ENCODE data around the gene FOXE3. TPM values are rescaled to one million over a fixed set of nuclear protein-coding genes. Genes with fewer than 3 reads are reported as not detected.

FOXE3 gene
- total and polyA plus RNA-seq, 2 of the 8 experiments (the other 6 are each of a cell fraction or from before 2014, with no cell fraction given) = 0.18 TPM; not detected in 1

GRCh38 chr1:47406966-47407365 lies 9.1 kb upstream of the FOXE3 start:
- ChIA-PET CTCF (ENCODE audit: partially characterized antibody) (interaction anchor here (1.0 to 3.8 kb wide), 6 partner anchors 10 to 319 kb away, joined by 3 to 41 read pairs (median 4); no protein-coding TSS in a partner anchor), POLR2A (ENCODE audit: partially characterized antibody) (no interaction called here)
- Histone ChIP-seq H3K56ac (replicated peaks; ENCODE audit: insufficient read length, low read depth, low read length) (no peak overlapping the region), H3K23ac (ENCODE audit: insufficient read length) (no peak overlapping the region), H3K36me3 (ENCODE audit: control insufficient read depth in 2 of 4, insufficient read depth in 4 of 4, low read length in 3 of 4) (no peaks in the 10 kb centered on the region), H2AFZ (ENCODE audit: low read length) (no peak overlapping the region), H4K91ac (replicated peaks; ENCODE audit: insufficient read length, low read length) (no peak overlapping the region), H2AK5ac (ENCODE audit: low read depth, low read length) (no peak overlapping the region), H3K27me3 (replicated peaks in 1 of 4; ENCODE audit: control insufficient read depth in 3 of 4, extremely low read depth in 1 of 4, insufficient read depth in 3 of 4, low read length in 3 of 4) (peaks cover 0 to 8% (median 1%) of the 10 kb centered on the region in 4 experiments; a peak in 4 of 7 replicates), H3K18ac (ENCODE audit: extremely low read depth, low read length) (no peak overlapping the region), H3K27ac (ENCODE audit: low read depth, low read length) (no peak overlapping the region), H3K4me1 (replicated peaks in 1 of 4; ENCODE audit: control insufficient read depth in 3 of 4, insufficient read depth in 4 of 4, low read length in 3 of 4) (no peaks in the 10 kb centered on the region; a peak in 1 of 7 replicates), H3K79me2 (ENCODE audit: control insufficient read depth in 1 of 2, insufficient read depth in 2 of 2, low read length in 2 of 2) (no peaks in the 10 kb centered on the region), H3K79me1 (ENCODE audit: low read depth, low read length) (no peaks in the 10 kb centered on the region), H2BK20ac (ENCODE audit: low read length) (no peak overlapping the region), H3K14ac (ENCODE audit: insufficient read length) (no peak overlapping the region), H4K8ac (ENCODE audit: extremely low read depth, insufficient read depth, low read length) (no peak overlapping the region), H3K4ac (replicated peaks; ENCODE audit: insufficient read length, low read depth, low read length) (no peak overlapping the region), H2BK120ac (replicated peaks; ENCODE audit: low read depth, low read length) (no peak overlapping the region), H2BK12ac (ENCODE audit: low read depth, low read length) (no peak overlapping the region), H3K23me2 (ENCODE audit: low read depth, low read length) (no peaks in the 10 kb centered on the region), H4K5ac (ENCODE audit: insufficient read length, low read depth, low read length) (no peak overlapping the region), H4K20me1 (replicated peaks in 1 of 2; ENCODE audit: control insufficient read depth in 1 of 2, insufficient read depth in 2 of 2, low read length in 2 of 2) (no peaks in the 10 kb centered on the region), H3K4me3 (ENCODE audit: extremely low read depth in 1 of 4, insufficient read depth in 2 of 4, low read depth in 3 of 4, low read length in 4 of 4) (no peak overlapping the region), H3K9me3 (ENCODE audit: insufficient read depth in 2 of 2, low read depth in 1 of 2, low read length in 1 of 2) (no peaks in the 10 kb centered on the region), H3K9ac (replicated peaks in 1 of 4; ENCODE audit: extremely low read depth in 1 of 4, low read depth in 3 of 4, low read length in 3 of 4) (no peak overlapping the region), H2BK15ac (ENCODE audit: low read length) (no peak overlapping the region), H2BK5ac (ENCODE audit: low read depth, low read length) (no peak overlapping the region), H3K4me2 (ENCODE audit: insufficient read depth in 1 of 2, low read depth in 2 of 2, low read length in 2 of 2) (no peak overlapping the region)
- WGBS, 2 experiments (ENCODE audit: extremely low coverage in 1 of 2, insufficient coverage in 1 of 2, insufficient read length in 1 of 2, insufficient replicate concordance in 2 of 2, low coverage in 1 of 2, low lambda C conversion rate in 2 of 2, missing lambda C conversion rate in 1 of 2) = 93% methylated on average over 5 of the region's 5 CpGs; no CpG with 5 or more reads in 1 of the 2 experiments
- FAIRE-seq (no peak), DNase-seq (ENCODE audit: low read depth in 1 of 2, low spot score in 2 of 2) (no peak)
- TF ChIP-seq EP300 (IDR thresholded peaks at IDR 0.05; ENCODE audit: borderline replicate concordance in 1 of 2, low read depth in 2 of 2, low read length in 2 of 2) = no peak
- no peak for TF ChIP-seq TAF1 (IDR thresholded peaks at IDR 0.05; ENCODE audit: low read depth, low read length)
- no peak for TF ChIP-seq CTBP2 (IDR thresholded peaks at IDR 0.05; ENCODE audit: borderline replicate concordance, insufficient read depth, insufficient read length, low read length)
- TF ChIP-seq KDM5A (IDR thresholded peaks at IDR 0.05; ENCODE audit: low read length) = no peak
- no peak for TF ChIP-seq SIRT6 (IDR thresholded peaks at IDR 0.05; ENCODE audit: low read length)
- TF ChIP-seq CREB1 (IDR thresholded peaks at IDR 0.05) = no peak
- TF ChIP-seq GTF2F1 (IDR thresholded peaks at IDR 0.05; ENCODE audit: borderline replicate concordance, low read depth, low read length) = no peak

All from H1 (cell line).